Skeletal muscle satellite cell (primary cell): ENCODE data around the gene ZNF335.

Experiments
- H3K27me3 ChIP-seq: 2 replicates; pipeline ENCODE4 v1.7.0; 2013; ENCODE audit warnings: low read length; ENCODE audit not compliant: control insufficient read depth, insufficient read depth
- H3K36me3 ChIP-seq: 2 replicates; pipeline ENCODE4 v1.7.0; 2013; ENCODE audit warnings: mild to moderate bottlenecking, control low read depth, low read length; ENCODE audit not compliant: insufficient read depth
- H3K4me1 ChIP-seq: 2 replicates; pipeline ENCODE4 v1.7.0; 2013; ENCODE audit warnings: low read length; ENCODE audit not compliant: control insufficient read depth, insufficient read depth
- H3K4me2 ChIP-seq: 2 replicates; pipeline ENCODE4 v1.7.0; 2013; ENCODE audit warnings: mild to moderate bottlenecking, low read length
- H3K4me3 ChIP-seq: 2 replicates; pipeline ENCODE4 v1.7.0; 2013; ENCODE audit warnings: low read length
- H3K9ac ChIP-seq: 2 replicates; pipeline ENCODE4 v1.7.0; 2013; ENCODE audit warnings: mild to moderate bottlenecking, low read depth, low read length, moderate library complexity
- H3K9me3 ChIP-seq: replicated peaks from 2 replicates; pipeline ENCODE4 v1.7.0; 2013; ENCODE audit warnings: mild to moderate bottlenecking, control low read depth, low read length

Gene ZNF335

GRCh38 chr20:45918779-45919537 lies 53.0 kb downstream of the ZNF335 start:
- Histone ChIP-seq H3K4me3 (no peak overlapping the region), H3K36me3 (no peaks in the 10 kb centered on the region), H3K9ac (no peak overlapping the region), H3K4me1 (peaks cover 26% of the 10 kb centered on the region), H3K9me3 (no peaks in the 10 kb centered on the region), H3K4me2 (peak overlapping the region; percentile 24), H3K27me3 (no peaks in the 10 kb centered on the region)

DNA sequence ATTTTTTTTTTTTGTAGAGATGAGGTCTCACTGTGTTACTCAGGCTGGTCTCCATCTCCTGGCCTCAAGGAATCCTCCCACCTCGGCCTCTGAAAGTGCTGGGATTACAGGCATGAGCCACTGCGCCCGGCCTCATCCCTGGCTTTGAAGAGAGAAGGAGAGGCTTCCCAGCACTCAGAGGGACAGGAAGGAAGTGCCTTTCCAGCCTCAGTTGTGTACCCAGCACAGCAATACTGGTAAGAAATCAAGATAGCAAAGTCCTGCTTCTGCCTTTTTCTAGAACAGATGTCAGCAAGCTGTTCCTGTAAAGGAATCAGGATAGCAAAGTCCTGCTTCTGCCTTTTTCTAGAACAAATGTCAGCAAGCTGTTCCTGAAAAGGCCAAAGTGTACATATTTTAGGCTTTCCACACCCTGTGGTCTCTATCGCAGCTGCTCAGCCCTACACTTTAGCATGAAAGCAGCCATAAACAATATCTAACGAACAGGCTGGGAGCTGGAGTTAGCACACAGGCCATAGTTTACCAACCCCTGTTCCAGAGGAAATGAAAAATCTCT lies 53.7 kb downstream of the ZNF335 start:
- Histone ChIP-seq H3K9ac (no peak overlapping the region), H3K4me1 (peaks cover 26% of the 10 kb centered on the region), H3K27me3 (no peaks in the 10 kb centered on the region), H3K9me3 (no peaks in the 10 kb centered on the region), H3K4me3 (no peak overlapping the region), H3K36me3 (no peaks in the 10 kb centered on the region), H3K4me2 (no peak overlapping the region)

DNA sequence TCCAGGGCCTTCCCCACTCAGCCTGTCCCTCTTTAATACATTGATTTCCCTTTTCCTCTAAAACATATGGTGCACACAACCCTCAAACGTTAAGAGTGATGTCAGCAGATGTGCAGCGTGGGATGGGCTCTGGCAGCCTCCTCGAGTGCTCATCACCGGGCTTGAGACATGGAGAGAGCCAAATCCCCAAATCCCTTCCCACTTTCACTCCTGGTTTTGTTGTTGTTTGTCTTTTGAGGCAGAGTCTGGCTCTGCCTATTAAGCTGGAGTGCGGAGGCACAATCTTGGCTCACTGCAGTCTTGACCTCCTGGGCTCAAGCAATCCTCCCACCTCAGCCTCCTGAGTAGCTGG lies 54.2 kb downstream of the ZNF335 start:
- Histone ChIP-seq H3K27me3 (no peaks in the 10 kb centered on the region), H3K4me3 (no peak overlapping the region), H3K4me2 (no peak overlapping the region), H3K9me3 (no peaks in the 10 kb centered on the region), H3K36me3 (no peaks in the 10 kb centered on the region), H3K4me1 (peaks cover 26% of the 10 kb centered on the region), H3K9ac (no peak overlapping the region)

GRCh38 chr20:45913116-45913515 lies 58.9 kb downstream of the ZNF335 start:
- no peaks in the 10 kb centered on the region for H3K9me3 ChIP-seq
- H3K27me3 ChIP-seq: no peaks in the 10 kb centered on the region
- no peak overlapping the region for H3K4me2 ChIP-seq
- no peak overlapping the region for H3K9ac ChIP-seq
- H3K36me3 ChIP-seq: no peaks in the 10 kb centered on the region
- peaks cover 26% of the 10 kb centered on the region for H3K4me1 ChIP-seq
- no peak overlapping the region for H3K4me3 ChIP-seq

DNA sequence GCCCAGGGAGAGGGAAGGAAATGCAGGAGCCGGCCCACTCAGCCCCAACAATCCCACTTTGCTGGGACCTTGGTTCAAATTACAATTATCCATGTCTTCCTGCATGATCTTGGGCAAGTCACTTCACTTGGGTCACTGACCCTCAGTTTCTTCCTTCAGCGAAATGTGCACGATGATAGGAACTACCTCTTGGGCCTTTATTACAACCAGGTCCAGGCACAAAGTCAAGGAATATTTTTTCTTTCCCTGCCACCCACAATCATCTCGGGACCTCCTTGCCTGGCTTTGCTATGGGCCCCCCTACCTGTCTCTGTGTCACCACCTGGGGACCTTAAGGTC lies 59.7 kb downstream of the ZNF335 start:
- peak overlapping the region; percentile 78 for H3K4me2 ChIP-seq
- peak overlapping the region; percentile 61 for H3K4me3 ChIP-seq
- H3K9me3 ChIP-seq: no peaks in the 10 kb centered on the region
- H3K9ac ChIP-seq: peak overlapping the region; percentile 37
- peaks cover 19% of the 10 kb centered on the region for H3K4me1 ChIP-seq
- no peaks in the 10 kb centered on the region for H3K27me3 ChIP-seq
- no peaks in the 10 kb centered on the region for H3K36me3 ChIP-seq

DNA sequence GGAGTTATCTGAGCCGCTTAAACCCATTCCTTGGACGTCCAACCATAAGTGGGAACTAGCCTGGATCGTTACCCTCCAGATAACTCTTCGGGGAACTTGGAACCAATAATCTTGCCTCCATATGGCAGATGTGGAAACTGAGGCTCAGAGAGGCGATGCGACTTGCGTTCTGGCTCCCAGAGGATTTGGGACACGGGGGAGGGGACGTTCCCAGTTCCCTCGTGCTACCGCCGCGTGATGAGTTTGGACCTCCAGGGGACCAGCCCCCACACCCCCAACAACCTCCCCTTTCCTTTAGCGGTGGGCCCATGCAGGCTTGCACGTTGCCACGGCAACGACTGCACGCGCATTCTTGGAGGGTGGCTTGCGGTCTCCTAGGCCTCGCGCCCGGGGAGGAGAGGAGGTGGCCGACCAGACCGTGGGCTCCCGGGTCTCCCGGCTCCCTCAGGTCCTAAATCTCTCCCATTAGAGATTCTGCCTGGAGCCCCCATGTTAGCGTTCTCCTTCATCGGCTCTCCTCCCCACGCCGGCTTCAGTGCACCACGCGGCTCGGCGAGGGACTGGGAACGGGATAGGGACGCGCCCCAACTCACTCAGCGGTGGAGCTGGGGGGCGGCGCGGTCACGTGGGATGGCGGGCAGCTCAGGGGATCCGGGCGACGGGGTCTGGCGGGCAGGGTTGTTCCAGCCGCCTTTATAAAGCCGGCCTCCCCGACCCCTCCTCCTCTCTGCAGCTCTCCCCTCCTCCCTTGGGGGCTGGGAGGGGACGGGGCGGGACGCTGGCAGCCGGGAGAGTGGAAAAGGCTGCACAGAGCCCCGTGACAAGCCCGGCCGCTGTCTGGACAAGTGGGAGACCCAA lies 60.3 kb downstream of the ZNF335 start, which contains the start of gene PLTP:
PLTP (minus strand) TSS at position 670 of the 858 bp plus-strand sequence. CDS start 703 bp downstream, outside the sequence.
- Histone ChIP-seq H3K4me1 (peaks cover 19% of the 10 kb centered on the region), H3K36me3 (no peaks in the 10 kb centered on the region), H3K9ac (peak within 1 kb of the TSS; percentile 37), H3K27me3 (no peaks in the 10 kb centered on the region), H3K4me3 (peak within 1 kb of the TSS; percentile 61), H3K9me3 (no peaks in the 10 kb centered on the region), H3K4me2 (peak within 1 kb of the TSS; percentile 78)

DNA sequence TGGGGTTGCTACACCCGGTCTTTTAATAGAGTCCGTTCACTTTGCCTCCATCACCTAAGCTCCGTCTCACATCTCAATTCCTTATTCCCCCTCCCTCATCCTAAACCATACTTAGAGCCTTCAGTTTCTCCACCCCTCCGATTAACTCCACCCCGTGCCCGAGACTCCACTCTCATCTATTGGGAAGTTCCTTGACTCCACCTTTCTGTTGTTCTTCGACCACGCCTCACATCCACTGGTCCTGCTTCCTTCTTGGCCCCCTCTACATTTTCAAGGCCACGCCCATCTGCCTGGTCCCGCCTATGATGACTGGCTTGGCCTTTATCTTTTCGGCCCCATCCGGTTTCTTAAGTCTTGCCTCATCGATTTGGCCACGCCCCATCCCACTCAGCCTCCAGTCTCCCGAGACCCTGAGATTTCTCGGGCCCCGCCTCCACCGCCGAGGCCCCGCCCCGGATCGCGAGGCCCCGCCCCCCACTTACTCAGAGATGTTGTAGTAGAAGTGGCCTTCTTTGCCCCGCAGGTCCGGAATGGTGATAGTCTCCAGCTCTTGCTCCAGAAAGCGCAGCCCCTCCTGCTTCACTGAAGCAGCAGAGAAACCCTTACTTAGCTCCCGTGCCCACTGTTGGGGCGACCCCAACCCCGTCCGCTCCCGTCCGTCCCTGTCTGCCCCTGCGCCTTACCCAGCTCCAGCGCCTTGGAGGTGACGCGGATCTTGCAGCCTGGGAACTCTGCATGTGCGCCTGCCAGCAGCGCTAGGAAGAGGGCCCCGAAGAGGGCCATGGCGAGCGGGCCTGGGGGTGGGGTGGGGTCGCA lies 61.1 kb downstream of the ZNF335 start:
- H3K4me3 ChIP-seq: peak overlapping the region; percentile 61
- H3K9ac ChIP-seq: no peak overlapping the region
- H3K4me1 ChIP-seq: peaks cover 20% of the 10 kb centered on the region
- no peaks in the 10 kb centered on the region for H3K9me3 ChIP-seq
- no peaks in the 10 kb centered on the region for H3K36me3 ChIP-seq
- no peaks in the 10 kb centered on the region for H3K27me3 ChIP-seq
- peak overlapping the region; percentile 78 for H3K4me2 ChIP-seq

DNA sequence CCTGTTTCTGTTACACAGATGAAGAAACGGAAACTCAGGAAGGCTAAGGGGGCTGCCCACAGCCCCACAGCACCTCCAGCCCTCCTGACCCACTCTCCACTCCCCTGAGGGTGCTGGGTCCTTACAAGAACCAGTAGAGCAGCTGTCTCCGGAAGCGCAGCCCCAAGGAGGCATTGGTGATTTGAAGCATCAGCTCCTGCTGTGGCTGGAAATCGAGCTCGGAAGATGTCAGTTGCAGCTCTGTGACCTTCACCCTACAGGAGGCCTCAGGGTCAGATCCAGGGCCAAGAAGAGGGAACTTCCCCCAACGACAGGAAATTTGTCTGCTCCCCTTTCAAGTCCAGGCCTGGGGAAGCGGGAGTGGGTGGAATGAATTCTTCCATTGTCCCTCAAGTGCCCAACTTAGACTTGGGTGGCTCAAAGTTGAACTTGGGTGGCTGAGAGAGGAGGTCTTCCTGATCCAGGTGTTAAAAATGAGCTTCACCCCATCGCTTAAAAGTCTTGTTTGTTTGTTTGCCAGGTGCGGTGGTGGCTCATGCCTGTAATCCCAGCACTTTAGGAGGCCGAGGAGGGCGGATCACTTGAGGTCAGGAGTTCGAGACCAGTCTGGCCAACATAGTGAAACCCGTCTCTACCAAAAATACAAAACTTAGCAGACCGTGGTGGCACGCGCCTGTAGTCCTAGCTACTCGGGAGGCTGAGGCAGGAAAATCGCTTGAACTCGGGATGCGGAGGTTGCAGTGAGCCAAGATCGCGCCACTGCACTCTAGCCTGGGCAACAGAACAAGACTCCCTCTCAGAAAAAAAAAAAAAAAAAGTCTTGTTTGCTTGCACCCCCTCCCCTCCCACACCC lies 62.0 kb downstream of the ZNF335 start:
- peak overlapping the region; percentile 54 for H3K4me2 ChIP-seq
- peaks cover 22% of the 10 kb centered on the region for H3K4me1 ChIP-seq
- H3K36me3 ChIP-seq: no peaks in the 10 kb centered on the region
- H3K4me3 ChIP-seq: peak overlapping the region; percentile 21
- no peaks in the 10 kb centered on the region for H3K9me3 ChIP-seq
- H3K27me3 ChIP-seq: no peaks in the 10 kb centered on the region
- H3K9ac ChIP-seq: no peak overlapping the region

GRCh38 chr20:45909336-45909808 lies 62.6 kb downstream of the ZNF335 start:
- Histone ChIP-seq H3K27me3 (no peaks in the 10 kb centered on the region), H3K4me2 (no peak overlapping the region), H3K36me3 (no peaks in the 10 kb centered on the region), H3K4me1 (peaks cover 22% of the 10 kb centered on the region), H3K9ac (no peak overlapping the region), H3K9me3 (no peaks in the 10 kb centered on the region), H3K4me3 (no peak overlapping the region)

- Histone ChIP-seq H3K9ac (no peak overlapping the region), H3K36me3 (no peaks in the 10 kb centered on the region), H3K9me3 (no peaks in the 10 kb centered on the region), H3K27me3 (no peaks in the 10 kb centered on the region), H3K4me1 (peaks cover 22% of the 10 kb centered on the region), H3K4me3 (no peak overlapping the region), H3K4me2 (no peak overlapping the region)
Observed at GRCh38 chr20:45908084-45908483, 63.9 kb downstream of the ZNF335 start.
